Islet precursor cell (in vitro differentiated cells): ENCODE results near the gene CEP89.
"Not testable (repeated sequence)": the region's sequence is repeated elsewhere in the genome, so short reads cannot be mapped to it uniquely, and the experiment has no call there.

Experiments
- DNase-seq: peaks from one replicate; pipeline ENCODE4 v3.0.0-alpha.2; 2018

Gene CEP89

DNA sequence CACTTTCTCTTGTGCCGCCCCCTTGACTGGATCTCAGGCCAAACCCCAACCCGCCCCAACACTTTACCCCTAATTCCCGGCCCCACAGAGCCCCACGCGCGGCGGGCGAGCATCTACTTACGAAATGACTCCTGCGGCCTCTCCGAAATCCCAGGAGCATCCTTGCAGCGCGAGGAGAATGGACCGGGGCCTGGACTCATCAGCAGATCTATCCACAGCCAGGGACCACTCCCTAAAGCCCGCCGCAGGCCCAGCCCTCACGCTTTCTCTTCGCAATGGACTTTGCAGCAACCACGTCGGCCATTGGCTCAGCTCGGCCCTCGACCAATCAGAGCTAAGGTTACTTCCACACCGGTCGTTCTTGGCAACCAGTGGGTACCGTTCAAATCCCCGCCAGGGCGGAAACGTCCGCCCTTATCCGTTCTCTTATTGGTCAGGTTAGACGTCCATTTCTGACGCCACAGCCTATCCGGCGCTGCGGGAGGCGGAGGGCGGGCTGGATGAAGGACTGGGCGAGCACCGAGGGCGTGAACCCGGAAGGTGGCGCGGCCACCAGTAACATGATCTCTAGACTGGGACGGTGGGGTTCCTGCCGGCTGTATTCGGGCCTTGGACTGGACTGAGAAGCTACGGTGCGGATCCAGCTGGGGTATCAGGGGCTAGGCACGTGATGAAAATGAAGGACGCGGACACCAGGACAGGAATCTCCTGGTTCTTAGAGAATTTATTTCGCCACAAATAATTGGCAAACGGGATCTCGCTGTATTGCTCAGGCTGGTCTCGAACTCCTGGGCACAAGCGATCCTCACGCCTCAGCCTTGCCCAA, at the start of gene CEP89, which contains the start of gene FAAP24:
Gene CEP89, minus strand, starts transcription at position 244 of the 826 bp plus-strand sequence. Its CDS starts 84 bp downstream, at position 160.
Gene FAAP24, plus strand, starts transcription at position 528 of the 826 bp plus-strand sequence. CDS start 955 bp downstream, outside the sequence.
- DNase-seq, result peak; percentile 100

DNA sequence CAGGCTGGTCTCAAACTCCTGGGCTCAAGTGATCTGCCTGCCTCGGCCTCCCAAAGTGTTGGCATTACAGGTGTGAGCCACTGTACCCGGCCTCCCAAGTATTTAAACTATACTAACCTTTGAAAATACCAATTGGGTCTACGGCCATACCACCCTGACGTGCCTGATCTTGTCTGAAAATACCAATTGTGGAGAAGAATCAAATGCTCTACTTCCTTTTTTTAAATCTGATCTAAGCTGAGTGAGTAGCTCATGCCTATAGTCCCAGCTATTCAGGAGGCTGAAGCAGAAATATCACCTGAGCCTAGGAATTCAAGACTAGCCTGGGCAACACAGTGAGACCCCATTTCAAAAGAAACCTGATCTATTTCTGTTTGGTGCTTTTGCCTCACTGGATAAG, 39.1 kb upstream of the CEP89 start:
- not testable (repeated sequence) for DNase-seq

DNA sequence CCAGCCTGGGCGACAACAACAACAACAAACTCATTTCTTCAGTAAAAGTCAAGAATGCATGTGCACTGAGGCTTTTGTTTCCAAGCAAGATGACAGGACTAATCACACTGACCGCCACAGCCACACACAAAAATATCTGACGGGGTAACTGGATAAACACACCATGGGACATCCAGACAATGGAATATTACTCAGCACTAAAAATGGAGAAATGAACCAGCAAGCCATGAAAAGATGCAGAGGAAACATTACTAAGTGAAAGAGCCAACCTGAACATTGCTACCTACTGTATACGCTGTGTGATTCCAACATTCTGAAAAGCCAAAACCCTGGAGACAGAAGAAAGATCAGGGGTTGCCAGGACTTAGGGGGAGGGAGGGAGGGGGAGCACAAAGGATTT, 37.0 kb upstream of the CEP89 start:
- no peak for DNase-seq

DNA sequence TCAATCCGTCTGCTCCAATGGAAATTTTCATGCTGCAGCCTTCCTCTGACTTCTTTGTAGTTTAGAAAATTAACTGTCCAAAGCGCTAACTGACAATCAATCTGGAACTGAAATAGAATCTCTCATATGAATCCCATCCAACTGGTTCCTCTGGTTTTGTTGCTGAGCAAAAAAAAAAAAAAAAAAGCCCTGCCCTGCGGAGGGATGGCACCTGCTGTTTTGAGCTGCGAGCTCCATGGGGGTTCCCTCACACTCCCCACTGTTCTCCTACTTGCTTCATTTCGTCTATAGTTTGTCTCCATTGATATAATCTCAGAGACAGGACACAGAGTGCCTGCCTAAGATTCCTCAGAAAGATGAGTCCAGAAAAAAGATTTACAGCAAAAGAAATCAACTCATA, 33.7 kb upstream of the CEP89 start:
- DNase-seq, result no peak

DNA sequence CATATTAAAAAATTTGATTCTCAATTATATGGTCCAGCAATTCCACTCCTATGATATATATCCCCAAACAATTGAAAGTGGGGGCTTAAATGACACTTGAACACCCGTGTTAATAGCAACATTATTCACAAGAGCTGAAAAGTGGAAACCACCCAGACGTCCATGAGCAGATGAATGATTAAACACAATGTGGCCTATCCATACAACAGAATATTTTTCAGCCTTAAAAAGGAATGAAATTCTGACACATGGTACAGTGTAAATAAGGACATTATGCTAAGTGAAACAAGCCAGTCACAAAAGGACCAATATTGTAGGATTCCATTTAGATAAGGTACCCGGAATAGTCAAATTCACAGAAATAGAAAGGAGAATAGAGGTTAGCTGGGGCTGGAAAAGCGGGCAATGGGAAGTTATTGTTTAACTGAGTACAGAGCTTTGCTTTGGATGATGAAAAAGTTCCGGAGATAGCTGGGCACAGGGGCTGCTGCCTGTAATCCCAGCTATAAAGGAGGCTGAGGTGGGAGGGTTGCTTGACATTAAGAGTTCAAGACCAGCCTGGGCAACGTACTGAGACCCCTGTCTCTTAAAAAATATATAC, 31.8 kb upstream of the CEP89 start:
- not testable (repeated sequence) for DNase-seq

DNA sequence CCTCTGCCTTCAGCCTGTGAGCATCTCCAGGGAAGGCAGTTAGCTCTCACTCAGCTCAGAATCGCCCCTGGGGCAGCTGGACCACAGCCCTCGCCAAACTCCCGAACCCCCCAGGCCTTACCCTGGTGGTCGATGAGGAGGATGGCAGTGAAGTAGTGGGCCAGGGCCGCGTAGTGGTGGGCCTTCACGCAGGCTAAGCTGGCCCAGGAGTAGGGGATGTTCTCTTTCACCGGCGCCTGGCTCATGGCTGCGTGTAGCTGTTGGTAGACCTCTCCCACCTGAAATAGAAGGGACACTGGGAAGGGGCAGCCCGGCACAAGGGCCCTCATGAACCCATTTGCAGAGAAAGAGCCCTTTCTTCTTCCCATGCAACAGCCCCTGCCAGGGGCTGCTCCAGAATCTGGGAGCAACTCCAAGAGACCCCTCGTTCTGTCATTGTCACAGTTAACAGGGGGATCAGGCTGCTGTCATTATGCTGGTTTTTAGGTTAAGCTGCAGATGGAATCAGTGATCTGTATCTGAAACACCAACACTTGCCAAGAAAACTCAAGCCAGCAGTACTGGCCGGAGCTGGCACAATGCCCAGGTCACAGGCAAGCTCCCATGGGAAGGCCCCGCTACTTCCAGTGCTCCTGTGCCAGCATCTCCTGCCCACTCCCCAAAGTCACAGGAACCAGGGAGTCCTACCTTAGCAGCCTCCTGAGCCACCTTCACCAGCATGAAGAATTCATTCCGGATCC, 30.5 kb upstream of the CEP89 start:
- DNase-seq, result not testable (repeated sequence)

DNA sequence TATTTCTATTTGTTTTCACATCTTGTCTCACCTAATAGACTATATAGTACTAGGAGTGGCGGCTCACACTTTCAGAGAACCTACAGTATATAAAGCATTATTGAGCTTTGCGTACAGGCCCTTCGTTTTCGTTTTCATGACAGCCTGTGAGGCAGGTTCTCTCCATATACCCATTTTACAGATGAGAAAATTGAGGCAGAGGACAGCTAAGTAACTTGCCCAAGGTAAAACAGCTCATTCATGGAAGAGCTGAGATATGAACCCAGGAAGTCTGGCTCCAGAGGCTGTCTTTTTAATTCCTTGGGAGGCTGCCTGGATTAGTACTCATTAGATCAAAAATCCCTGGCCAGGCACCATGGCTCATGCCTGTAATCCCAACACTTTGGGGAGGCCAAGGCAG, 29.2 kb upstream of the CEP89 start:
- no peak for DNase-seq

DNA sequence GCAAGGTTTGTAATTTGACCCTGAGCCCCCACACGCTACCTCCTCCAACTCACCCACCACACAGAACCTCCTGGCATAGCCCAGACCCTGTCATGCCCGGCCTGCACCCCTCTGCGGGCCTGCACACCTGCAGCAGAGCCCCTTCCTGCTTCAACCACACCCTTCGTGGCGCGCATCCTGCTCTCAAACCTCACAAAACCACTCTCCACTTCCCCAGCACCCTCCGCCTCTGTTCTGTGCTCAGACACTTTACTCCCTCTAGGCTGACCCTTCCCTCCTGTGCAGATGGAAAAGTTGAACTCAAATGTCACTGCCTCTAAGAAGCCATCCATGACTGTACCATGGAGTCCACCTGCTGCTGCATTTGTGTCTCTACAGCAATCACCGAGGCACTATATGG, 28.8 kb upstream of the CEP89 start:
- DNase-seq, result no peak

DNA sequence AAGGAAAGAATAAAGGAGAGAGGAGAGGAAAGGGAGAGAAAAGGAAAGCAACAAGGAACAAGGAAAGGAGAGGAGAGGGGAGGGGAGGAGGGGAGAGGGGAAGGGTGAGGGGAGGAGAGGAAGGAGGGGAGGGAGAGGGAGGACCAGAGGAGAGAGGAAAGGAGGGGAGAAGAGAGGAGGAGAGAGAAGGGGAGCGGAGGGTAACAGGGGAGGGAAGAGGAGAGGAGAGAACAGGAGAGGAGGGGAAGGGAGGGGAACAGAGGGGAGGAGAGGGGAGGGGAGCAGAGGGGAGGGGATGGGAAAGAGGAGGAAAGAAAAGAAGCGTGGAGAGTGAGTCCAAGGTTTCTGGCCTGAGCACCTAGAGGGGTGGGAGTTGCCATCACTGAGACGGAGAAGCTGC, 27.0 kb upstream of the CEP89 start:
- DNase-seq, result no peak

DNA sequence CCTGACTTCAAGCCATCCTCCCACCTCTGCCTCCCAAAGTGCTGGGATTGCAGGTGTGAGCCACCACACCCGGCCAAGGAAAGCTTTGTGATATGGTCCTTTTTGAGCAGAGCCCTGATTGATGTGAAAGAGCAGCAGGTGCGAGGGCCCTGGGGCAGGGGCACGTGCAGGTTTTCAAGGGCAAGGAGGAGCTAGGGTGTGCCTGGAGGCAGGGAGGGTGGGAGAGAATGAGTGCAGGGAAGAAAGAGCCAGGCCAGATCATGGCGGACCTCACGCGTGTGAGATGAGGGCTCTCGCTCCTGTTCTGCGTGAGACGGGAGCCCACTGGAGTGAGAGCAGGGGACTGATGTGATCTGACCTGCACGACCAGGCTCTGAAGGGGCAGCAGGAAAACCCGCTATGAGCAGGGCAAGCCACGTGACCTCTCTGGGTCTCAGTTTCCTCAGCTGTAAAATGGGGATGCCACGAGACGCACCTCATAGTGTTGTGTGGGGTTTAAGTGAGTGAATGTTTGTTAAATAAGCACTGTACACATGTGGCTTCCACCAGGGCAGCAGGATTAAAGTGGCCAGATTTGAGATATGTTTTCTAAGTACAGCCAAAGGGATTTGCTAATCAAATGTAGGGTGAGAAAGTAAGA, 26.1 kb upstream of the CEP89 start:
- DNase-seq, result no peak

DNA sequence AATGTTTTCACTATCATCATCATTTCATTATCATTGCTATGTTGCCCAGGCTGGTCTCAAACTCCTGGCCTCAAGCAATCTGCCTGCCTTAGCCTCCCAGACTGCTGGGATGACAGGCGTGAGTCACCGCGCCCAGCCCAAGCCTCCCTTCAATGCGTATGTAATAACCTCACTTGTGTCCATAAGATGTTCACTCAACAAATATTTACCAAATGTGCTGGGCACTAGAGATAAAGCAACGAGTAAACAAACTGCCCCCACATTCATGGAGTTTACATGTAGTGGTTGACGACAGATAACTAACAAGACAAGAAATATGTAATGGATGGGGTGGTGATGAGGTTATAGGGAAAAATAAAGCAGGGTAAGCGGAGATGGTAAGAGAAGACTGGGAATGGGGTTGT, 25.3 kb upstream of the CEP89 start:
- DNase-seq, result not testable (repeated sequence)

DNA sequence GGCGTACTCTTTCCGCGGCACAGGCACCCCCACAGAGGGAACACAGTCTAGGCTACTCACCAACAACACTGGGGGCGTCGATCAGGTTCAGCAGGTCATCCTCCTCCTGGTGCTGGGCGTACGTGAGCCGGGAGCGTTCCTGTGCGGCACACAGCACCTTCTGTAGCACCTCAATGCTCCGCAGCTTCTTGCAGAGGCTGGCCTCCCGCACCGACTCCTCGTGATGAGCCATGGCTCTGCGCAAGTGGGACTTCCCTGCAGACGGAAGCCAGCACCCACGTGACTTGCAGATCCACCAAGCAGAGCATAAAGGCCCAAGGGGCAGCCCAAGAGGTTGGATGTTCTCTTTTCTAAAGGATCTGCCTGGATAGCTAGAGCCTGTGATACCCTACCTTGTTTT, 24.2 kb upstream of the CEP89 start:
- DNase-seq, result not testable (repeated sequence)

DNA sequence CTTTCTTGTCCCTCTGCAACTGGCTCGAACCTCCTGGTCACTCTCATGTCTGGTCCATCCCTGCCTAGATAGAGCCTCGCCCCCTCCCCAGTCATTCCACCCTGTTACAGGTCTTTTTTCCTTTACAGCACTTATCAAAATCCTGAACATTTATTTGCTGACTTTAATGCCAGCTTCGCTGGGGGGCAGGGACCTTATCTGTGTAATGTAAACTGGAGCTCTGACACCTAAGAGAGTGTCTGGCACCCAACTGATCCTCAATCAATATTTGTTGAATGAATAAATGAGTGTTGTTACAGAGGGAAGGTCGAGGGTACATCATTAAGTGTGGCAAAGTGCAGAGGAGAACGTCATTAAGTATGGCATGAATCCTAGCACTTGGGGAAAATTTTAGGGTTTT, 17.0 kb upstream of the CEP89 start:
- DNase-seq, result no peak

DNA sequence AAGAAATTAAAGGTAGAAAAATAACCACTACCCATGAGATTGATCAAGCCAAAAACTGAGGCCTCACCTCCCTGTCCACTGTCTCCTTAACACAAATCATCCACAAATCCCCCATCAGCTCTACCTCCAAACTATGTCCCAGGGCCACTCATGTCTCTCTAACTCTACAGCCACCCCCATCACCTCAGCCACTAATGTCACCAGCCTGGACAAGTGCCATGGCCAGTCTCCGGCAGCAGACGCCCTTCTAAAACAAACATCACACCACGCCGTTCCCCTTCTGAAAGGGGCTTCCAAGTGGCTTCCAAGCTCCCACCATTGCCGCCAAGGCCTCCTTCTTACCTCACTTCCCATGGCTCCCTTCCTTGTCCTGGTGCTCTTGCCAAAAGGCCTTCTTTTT, 16.5 kb upstream of the CEP89 start:
- DNase-seq, result not testable (repeated sequence)

DNA sequence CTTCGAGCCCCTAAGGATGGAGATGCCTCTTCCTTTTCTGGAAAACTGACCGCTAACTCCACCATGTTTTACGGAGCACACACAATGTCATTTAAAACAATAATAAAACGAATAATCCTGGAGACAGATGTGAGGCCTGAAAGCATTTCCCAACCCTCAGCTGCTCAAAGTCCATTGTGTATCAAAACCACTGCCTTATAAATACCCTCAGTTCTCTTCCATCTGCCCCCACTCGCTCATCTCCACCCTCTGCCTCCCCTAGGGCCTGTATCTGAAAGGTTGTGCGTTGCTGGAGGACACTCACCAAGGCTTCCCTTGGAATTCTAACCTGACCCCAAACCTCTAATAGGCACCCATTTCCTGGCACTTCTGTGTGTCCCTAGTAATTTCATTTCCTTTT, 10.7 kb upstream of the CEP89 start:
- DNase-seq, result not testable (repeated sequence)

DNA sequence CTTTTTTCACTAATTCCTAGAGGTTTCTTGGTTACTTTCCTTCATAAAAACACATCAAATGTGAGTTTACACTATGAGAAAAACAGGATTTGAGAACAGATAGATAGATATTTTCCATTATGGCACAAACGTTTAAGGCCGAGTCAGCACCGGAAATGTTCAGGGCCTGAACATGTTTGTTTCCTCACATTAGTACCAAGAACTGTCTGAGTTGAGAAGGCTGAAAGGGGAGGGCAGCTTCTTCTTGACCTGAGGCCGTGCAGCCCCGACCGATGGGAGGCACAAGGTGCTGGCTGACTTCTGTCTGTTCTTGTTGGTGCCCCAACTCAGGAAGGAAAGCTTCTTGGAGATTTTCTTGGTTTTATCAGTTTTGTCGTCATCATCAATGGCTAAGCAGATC, 8.0 kb upstream of the CEP89 start:
- not testable (repeated sequence) for DNase-seq

DNA sequence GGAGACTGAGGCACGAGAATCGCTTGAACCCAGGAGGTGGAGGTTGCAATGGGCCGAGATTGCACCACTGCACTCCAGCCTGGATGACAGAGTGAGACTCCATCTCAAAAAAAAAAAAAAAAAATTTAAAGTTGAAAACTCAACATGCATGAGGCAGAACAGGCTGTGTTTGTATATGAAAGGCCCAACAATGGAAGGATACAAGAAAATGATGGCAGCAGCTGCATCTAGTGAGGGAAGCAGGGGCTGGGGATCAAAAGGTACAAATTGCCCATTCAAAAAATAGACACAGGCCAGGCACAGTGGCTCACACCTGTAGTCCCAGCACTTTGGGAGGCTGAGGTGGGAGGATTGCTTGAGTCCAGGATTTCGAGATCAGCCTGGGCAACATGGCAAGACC, 6.1 kb upstream of the CEP89 start:
- DNase-seq, result not testable (repeated sequence)

DNA sequence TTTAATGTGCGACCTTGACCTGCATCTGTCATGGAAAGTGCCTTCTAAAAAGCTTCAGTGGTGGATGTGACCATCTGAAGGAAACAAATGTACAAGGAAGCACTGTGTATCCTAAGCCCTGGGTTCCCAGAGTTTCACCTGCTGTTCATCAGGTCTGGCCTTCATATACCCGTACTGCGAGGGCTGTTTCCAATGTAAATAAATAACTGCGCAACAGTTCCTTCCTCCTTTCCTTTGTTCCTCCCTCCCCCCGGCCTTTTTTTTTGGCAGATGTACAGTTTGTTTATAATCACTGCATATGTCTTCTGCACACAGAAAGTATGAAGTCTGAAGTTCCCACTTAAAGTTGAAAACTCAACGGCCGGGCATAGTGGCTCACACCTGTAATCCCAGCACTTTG, 5.5 kb upstream of the CEP89 start:
- no peak for DNase-seq

DNA sequence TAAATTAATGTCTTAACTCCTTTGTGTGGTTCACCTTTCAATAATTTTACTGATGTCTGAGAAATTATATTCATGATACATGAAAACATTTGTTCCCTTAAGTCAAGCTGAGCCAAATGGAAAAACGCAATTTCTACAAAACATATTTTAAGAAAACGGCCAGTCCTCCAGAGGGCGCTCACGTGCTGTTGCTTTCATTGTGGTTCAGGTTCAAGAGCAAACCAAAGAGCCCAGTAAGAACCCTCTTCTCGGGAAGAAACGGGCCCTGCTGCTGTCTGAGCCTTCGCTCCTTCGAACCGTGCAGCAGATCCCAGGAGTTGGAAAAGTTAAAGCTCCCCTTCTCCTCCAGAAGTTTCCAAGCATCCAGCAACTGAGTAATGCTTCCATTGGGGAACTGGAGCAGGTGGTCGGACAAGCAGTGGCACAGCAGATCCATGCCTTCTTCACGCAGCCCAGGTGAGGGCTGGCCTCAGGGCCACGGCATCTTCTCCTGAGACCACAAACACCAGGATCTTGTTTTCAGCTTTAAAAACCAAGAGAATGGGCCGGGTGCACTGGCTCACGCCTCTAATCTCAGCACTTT, 4.6 kb upstream of the CEP89 start:
- DNase-seq, result peak; percentile 72

DNA sequence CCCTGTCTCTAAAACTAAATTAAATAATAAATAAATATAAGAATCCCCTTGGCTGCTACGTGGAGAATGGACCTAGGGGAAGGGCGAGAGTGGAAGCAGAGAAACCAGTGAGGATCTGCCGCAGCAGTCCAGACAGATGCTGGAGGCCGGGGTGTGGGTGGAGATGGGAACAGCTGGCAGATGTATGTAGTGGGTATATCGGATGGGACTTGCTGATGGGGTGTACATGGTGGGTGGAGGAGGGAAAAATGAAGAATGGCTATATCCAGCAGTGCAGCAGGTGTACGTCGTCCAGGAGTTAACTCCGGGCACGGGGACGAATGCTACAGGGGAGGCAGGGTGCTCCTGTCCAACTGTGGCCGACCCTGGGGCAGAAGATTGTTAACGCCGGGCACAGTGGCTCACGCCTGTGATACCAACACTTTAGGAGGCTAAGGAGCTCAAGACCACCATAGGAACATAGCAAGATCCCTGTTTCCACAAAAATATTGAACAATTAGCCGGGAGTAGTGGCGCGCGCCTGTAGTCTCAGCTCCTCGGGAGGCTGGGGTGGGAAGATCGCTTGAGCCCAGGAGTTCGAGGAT, 654 bp downstream of the CEP89 start:
- DNase-seq, result no peak

DNA sequence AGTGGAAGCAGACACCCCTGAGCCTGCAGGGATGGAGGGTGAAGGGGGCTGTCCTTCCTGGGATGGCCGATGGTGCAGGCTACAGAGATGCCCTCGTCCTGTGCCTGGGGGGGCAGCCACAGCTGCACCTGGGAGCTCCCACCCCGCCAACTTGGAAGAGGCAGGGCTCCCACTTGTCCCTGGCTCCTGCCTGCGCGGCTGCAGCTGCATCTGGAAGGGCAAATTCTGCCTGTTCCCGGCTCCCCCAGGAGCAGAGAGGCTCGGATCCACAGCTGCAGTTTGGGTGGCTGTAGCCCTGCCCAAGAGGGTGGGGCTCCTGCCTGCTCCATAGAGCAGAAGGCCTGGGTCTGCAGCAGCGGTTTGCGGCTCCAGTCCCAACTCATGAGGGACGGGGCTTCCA, 2.2 kb downstream of the CEP89 start:
- no peak for DNase-seq

DNA sequence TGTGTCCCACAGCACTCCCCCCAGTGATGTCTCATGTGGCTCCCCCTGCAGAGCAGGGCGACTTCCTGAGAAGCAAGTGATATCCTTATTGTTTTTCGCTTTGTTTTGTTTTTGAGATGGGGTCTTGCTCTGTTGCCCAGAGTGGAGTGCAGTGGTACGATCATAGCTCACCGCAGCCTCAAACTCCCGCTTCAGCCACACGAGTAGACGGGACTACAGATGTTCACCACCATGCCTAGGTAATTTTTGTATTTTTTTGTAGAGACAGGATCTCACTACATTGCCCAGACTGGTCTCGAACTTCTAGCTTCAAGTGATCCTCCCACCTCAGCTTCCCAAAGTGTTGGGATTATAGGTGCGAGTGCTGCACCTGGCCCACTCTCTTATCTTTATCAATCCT, 5.0 kb downstream of the CEP89 start:
- DNase-seq, result no peak
